GM23338 (cell line): ENCODE results near the gene NHSL1. TPM values are rescaled to one million over a fixed set of nuclear protein-coding genes. Genes with fewer than 3 reads are reported as not detected.

Source experiments
- ATAC-seq: fragments of 200-7000 bp; cut with Tn5 transposase; 3 replicates; pipeline ENCODE4 v1.9.1; 2020
- DNase-seq: peaks from one replicate; pipeline ENCODE4 v3.0.0-alpha.2; 2015; ENCODE audit warnings: low spot score
- H2AFZ ChIP-seq: fragments of 200-600 bp; sonication (generic); 2 replicates; pipeline ENCODE4 v1.8.0; 2016; ENCODE audit warnings: antibody characterized with exemption, mild to moderate bottlenecking, moderate library complexity
- H3F3A ChIP-seq: fragments of 200-600 bp; sonication (generic); replicated peaks from 2 replicates; pipeline ENCODE4 v1.8.0; 2017; ENCODE audit warnings: antibody characterized with exemption, mixed run types, low read depth
- H3K27ac ChIP-seq: fragments of 200-600 bp; sonication (generic); 2 replicates; pipeline ENCODE4 v1.6.1; 2016; ENCODE audit warnings: low read depth
- H3K27me3 ChIP-seq: fragments of 200-600 bp; sonication (generic); 2 replicates; pipeline ENCODE4 v1.8.0; 2016; ENCODE audit warnings: mild to moderate bottlenecking, mixed run types, moderate library complexity; ENCODE audit not compliant: insufficient read depth
- H3K36me3 ChIP-seq: fragments of 200-600 bp; sonication (generic); 2 replicates; pipeline ENCODE4 v1.8.0; 2016; ENCODE audit warnings: mild to moderate bottlenecking; ENCODE audit not compliant: insufficient read depth
- H3K4me1 ChIP-seq: fragments of 200-600 bp; sonication (generic); 2 replicates; pipeline ENCODE4 v1.8.0; 2016; ENCODE audit warnings: mild to moderate bottlenecking, moderate library complexity; ENCODE audit not compliant: insufficient read depth
- H3K4me2 ChIP-seq: fragments of 200-600 bp; sonication (generic); 2 replicates; pipeline ENCODE4 v1.7.1; 2017; ENCODE audit warnings: mixed run types
- H3K4me3 ChIP-seq: fragments of 200-600 bp; sonication (generic); 2 replicates; pipeline ENCODE4 v1.6.1; 2016; ENCODE audit warnings: mixed run types
- H3K79me2 ChIP-seq: fragments of 200-600 bp; sonication (generic); replicated peaks from 2 replicates; pipeline ENCODE4 v1.8.0; 2017; ENCODE audit warnings: mild to moderate bottlenecking; ENCODE audit not compliant: insufficient read depth
- H3K9me2 ChIP-seq: fragments of 200-600 bp; sonication (generic); 2 replicates; pipeline ENCODE4 v1.8.0; 2017; ENCODE audit not compliant: insufficient read depth
- H4K20me1 ChIP-seq: fragments of 200-600 bp; sonication (generic); replicated peaks from 2 replicates; pipeline ENCODE4 v1.8.0; 2017; ENCODE audit warnings: mild to moderate bottlenecking; ENCODE audit not compliant: insufficient read depth
- H3K27ac Mint-ChIP-seq: 2 replicates; pipeline ENCODE4 v1.8.0; 2020; ENCODE audit warnings: inconsistent platforms, mild to moderate bottlenecking, moderate library complexity, mixed read lengths
- H3K27me3 Mint-ChIP-seq: 3 replicates; pipeline ENCODE4 v1.8.0; 2022; ENCODE audit warnings: low read depth, mild to moderate bottlenecking, moderate library complexity, mixed read lengths, inconsistent platforms; ENCODE audit not compliant: insufficient read depth, poor library complexity
- H3K36me3 Mint-ChIP-seq: 3 replicates; pipeline ENCODE4 v1.8.0; 2021; ENCODE audit warnings: low read depth, mild to moderate bottlenecking, inconsistent platforms, moderate library complexity, mixed read lengths
- H3K4me1 Mint-ChIP-seq: 3 replicates; pipeline ENCODE4 v1.8.0; 2020; ENCODE audit warnings: mild to moderate bottlenecking, inconsistent platforms, mixed read lengths
- H3K4me3 Mint-ChIP-seq: 3 replicates; pipeline ENCODE4 v1.8.0; 2021; ENCODE audit warnings: moderate library complexity, mild to moderate bottlenecking, inconsistent platforms, mixed read lengths
- H3K9me3 Mint-ChIP-seq: 3 replicates; pipeline ENCODE4 v1.8.0; 2020; ENCODE audit warnings: moderate library complexity, mild to moderate bottlenecking, inconsistent platforms, mixed read lengths
- CREB1 ChIP-seq: fragments of 250-450 bp; sonication (Bioruptor Pico); IDR thresholded peaks from 2 replicates; pipeline ENCODE4 v1.5.0; 2020; ENCODE audit warnings: low read depth, mild to moderate bottlenecking, moderate library complexity
- CTCF ChIP-seq, 2 experiments: fragments of 200-600 bp in 1 of 2; sonication (generic) in 1 of 2; conservative IDR thresholded peaks; 2 replicates each; pipeline versions ENCODE4 v1.5.1 to v1.6.1; 2016 to 2017; ENCODE audit warnings: antibody characterized with exemption in 2 of 2, low read depth in 2 of 2, mild to moderate bottlenecking in 2 of 2, moderate library complexity in 1 of 2
- ETS1 ChIP-seq: IDR thresholded peaks from 2 replicates; pipeline ENCODE4 v1.6.1; 2016; ENCODE audit warnings: antibody characterized with exemption
- EZH2 ChIP-seq: fragments of 200-600 bp; sonication (generic); IDR thresholded peaks from one replicate; pipeline ENCODE4 v1.8.0; 2017; ENCODE audit warnings: antibody characterized with exemption, mild to moderate bottlenecking, low read depth; ENCODE audit not compliant: unreplicated experiment
- EZH2phosphoT487 ChIP-seq: fragments of 200-600 bp; sonication (generic); IDR thresholded peaks from one replicate; pipeline ENCODE4 v1.8.1; 2018; ENCODE audit warnings: antibody characterized with exemption; ENCODE audit not compliant: unreplicated experiment
- JUNB ChIP-seq: IDR thresholded peaks from one replicate; pipeline ENCODE4 v1.6.1; 2016; ENCODE audit warnings: antibody characterized with exemption; ENCODE audit not compliant: unreplicated experiment
- NANOG ChIP-seq: IDR thresholded peaks from 2 replicates; pipeline ENCODE4 v1.6.1; 2016; ENCODE audit warnings: antibody characterized with exemption, borderline replicate concordance
- POLR2AphosphoS5 ChIP-seq: IDR thresholded peaks from 2 replicates; pipeline ENCODE4 v1.6.1; 2016; ENCODE audit warnings: antibody characterized with exemption, low read depth
- REST ChIP-seq: IDR thresholded peaks from one replicate; pipeline ENCODE4 v1.6.1; 2018; ENCODE audit warnings: antibody characterized with exemption; ENCODE audit not compliant: unreplicated experiment
- STAT1 ChIP-seq: IDR thresholded peaks from one replicate; pipeline ENCODE4 v1.6.1; 2016; ENCODE audit warnings: antibody characterized with exemption; ENCODE audit not compliant: unreplicated experiment
- ZNF114 ChIP-seq: fragments of 250-450 bp; sonication (Bioruptor Pico); IDR thresholded peaks from 2 replicates; pipeline ENCODE4 v1.5.0; 2020; ENCODE audit warnings: mild to moderate bottlenecking, moderate library complexity
- ZNF331 ChIP-seq: fragments of 250-450 bp; sonication (Bioruptor Pico); IDR thresholded peaks from 2 replicates; pipeline ENCODE4 v1.5.0; 2020; ENCODE audit warnings: low read depth, mild to moderate bottlenecking, moderate library complexity
- ZNF462 ChIP-seq: fragments of 250-450 bp; sonication (Bioruptor Pico); IDR thresholded peaks from 2 replicates; pipeline ENCODE4 v1.5.0; 2020; ENCODE audit warnings: mild to moderate bottlenecking, moderate library complexity
- polyA plus RNA-seq: library from polyadenylated mRNA; unstranded; fragments of >200 nt; fragmentation: Nextera tagmentation; extraction: Ambion mirVana; gene quantifications from 2 replicates; pipeline ENCODE4 v1.2.1, GENCODE V29; 2016
- total RNA-seq: library from RNA; depleted of rRNA; stranded (reverse); fragments of >200 nt; shearing (Covaris generic); gene quantifications from 2 replicates; pipeline ENCODE4 v1.2.3, GENCODE V29; 2014

Gene NHSL1
- total and polyA plus RNA-seq, 2 experiments from 2014 or later = 11.2 to 24.5 TPM

GRCh38 chr6:138410048-138410735 lies 89.1 kb downstream of the NHSL1 start:
- Mint-ChIP-seq H3K36me3 (peaks cover 73% of the 10 kb centered on the region), H3K4me1 (peaks cover 2% of the 10 kb centered on the region), H3K4me3 (no peak overlapping the region), H3K27ac (no peak overlapping the region), H3K9me3 (no peaks in the 10 kb centered on the region), H3K27me3 (peaks cover 1% of the 10 kb centered on the region)
- TF ChIP-seq NANOG (no peak), EZH2 (no peak), ZNF331 (CRISPR knock-in tag) (no peak), STAT1 (no peak), CREB1 (CRISPR knock-in tag) (no peak), POLR2AphosphoS5 (no peak), CTCF (conservative IDR thresholded peaks at IDR 0.05; ENCODE audit: low read depth in 2 of 2) (no peak), EZH2phosphoT487 (no peak), JUNB (no peak), ETS1 (no peak), REST (no peak), ZNF114 (CRISPR knock-in tag) (no peak), ZNF462 (CRISPR knock-in tag) (no peak)
- H2AFZ ChIP-seq = no peak overlapping the region
- no peak overlapping the region for H3K4me2 ChIP-seq
- ATAC-seq (no peak), DNase-seq (no peak)
- no peaks in the 10 kb centered on the region for H3F3A ChIP-seq
- H3K79me2 ChIP-seq = no peaks in the 10 kb centered on the region
- no peaks in the 10 kb centered on the region for H3K9me2 ChIP-seq
- no peaks in the 10 kb centered on the region; the same call in 1 of the 2 replicates for H3K4me1 ChIP-seq
- H3K4me3 ChIP-seq = no peak overlapping the region
- no peaks in the 10 kb centered on the region for H3K27me3 ChIP-seq
- H3K36me3 ChIP-seq = peaks cover 47% of the 10 kb centered on the region
- no peaks in the 10 kb centered on the region; the same call in 1 of the 2 replicates for H4K20me1 ChIP-seq
- no peak overlapping the region for H3K27ac ChIP-seq
